ENCODE measurements around the gene HOOK1.

- TF ChIP-seq, protein P1, sequence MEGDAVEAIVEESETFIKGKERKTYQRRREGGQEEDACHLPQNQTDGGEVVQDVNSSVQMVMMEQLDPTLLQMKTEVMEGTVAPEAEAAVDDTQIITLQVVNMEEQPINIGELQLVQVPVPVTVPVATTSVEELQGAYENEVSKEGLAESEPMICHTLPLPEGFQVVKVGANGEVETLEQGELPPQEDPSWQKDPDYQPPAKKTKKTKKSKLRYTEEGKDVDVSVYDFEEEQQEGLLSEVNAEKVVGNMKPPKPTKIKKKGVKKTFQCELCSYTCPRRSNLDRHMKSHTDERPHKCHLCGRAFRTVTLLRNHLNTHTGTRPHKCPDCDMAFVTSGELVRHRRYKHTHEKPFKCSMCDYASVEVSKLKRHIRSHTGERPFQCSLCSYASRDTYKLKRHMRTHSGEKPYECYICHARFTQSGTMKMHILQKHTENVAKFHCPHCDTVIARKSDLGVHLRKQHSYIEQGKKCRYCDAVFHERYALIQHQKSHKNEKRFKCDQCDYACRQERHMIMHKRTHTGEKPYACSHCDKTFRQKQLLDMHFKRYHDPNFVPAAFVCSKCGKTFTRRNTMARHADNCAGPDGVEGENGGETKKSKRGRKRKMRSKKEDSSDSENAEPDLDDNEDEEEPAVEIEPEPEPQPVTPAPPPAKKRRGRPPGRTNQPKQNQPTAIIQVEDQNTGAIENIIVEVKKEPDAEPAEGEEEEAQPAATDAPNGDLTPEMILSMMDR (IDR thresholded peaks at IDR 0.05), result no peak
- TF ChIP-seq EZH2 (IDR thresholded peaks at IDR 0.05), result no peak
These were observed 66.0 kb downstream of the HOOK1 start for GRCh38 chr1:59880735-59881134.
